ENCODE measurements around the gene SP3.

Gene SP3

GRCh38 chr2:173996766-173997165 is 31.6 kb upstream of the SP3 start:
- DNase-seq (ENCODE audit: low read depth), result no peak

DNA sequence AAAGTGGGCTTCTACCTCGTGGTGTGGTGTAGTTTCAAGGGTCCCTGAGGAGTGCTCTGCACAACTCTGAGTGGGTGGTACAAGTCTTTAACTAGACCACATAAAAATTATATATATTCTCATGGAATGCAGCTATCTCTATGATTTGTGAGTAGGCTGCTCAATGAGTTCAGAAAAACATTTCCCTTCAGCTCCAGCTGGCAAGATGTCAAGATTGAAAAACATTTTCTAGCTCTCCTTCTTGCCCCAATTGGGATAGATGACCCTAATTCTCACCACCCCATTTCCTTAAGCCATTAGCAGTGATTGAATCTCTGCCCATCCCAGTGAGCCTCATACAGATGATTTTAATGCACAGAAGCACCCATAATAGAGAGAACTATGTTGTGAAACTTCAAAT is 28.3 kb upstream of the SP3 start:
- no peak for DNase-seq (ENCODE audit: low read depth)

- DNase-seq (ENCODE audit: low read depth), result no peak
Observed at GRCh38 chr2:173991856-173992588, 26.8 kb upstream of the SP3 start.

- DNase-seq (ENCODE audit: low read depth), result no peak
Observed at GRCh38 chr2:173990970-173991819, 26.0 kb upstream of the SP3 start.

DNA sequence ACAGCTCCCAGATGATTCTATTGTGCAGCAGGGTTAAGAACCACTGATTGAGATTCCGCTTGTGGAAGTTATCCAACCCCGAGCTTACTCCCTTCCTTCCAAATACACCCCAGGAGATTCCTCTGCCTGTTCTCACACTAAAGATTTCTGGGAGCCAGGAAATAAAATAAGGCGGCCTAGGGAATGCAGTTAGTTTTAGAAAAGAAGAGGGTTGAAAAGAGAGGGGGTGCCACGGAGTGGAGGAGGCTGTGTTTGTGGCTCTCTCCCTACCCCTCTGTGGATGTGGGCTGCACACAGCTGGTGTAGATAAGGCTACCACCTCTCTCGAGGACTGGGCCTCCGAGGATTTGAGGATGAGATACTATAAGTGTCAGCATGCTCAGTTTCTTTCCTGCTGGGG is 25.1 kb upstream of the SP3 start:
- DNase-seq (ENCODE audit: low read depth), result no peak

GRCh38 chr2:173989884-173990215 is 24.7 kb upstream of the SP3 start:
- no peak for DNase-seq (ENCODE audit: low read depth)

GRCh38 chr2:173989160-173989883 is 24.1 kb upstream of the SP3 start:
- DNase-seq (ENCODE audit: low read depth), result no peak

DNA sequence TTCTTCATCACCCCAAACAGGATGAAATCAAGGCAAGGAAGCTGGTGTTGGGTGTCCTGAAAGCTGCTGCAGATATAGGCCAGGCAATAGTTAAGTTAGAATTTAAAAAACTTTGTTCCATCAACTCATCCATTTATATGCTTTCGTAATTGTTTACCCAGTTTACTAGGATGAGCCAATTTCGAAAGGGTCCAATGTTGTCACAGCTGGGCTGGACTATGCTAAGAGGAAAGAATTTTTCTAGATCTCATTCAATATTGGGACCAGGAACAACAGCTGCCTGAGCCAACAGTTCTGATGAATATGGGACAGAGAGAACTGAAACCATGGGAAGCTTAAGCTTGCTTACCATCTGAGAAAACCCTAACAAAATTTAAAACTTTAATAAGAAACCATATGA is 21.6 kb upstream of the SP3 start:
- DNase-seq (ENCODE audit: low read depth), result no peak

- DNase-seq (ENCODE audit: low read depth), result no peak
Observed at GRCh38 chr2:173985605-173985992, 20.4 kb upstream of the SP3 start.

DNA sequence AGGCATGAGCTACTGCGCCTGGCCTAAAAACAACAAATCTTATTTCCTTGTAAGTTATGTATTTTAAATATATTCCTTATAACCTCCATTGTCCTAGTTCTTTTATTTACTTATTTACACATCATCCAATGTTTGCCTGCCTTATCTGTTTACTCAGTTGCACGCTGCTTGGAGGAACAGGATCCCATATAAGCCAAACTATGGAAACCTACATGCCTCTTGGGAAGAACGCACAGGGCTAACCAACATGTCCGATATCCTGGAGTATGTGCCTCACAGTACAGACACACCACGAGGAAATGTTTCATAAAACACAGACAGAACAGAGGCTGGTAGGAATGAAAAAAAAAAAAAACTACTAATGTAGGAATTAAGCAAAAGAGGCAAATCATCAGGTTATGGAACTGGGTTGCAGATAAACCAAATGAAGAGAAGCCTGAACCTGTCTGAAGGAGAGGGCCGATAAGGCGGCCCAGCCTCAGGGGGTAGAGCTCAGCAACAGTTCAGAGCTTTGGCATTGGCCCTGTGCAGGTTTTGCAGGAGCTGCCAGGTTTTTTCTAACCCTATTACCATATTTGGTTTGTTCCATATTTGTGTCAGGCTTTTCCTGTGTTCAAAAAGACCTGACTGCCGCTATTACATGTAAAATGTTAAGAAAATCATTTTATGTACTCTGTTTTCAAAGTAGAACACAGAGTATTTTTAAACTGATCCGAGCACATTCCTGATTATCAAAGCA is 19.9 kb upstream of the SP3 start:
- no peak for DNase-seq (ENCODE audit: low read depth)

- DNase-seq (ENCODE audit: low read depth), result no peak
Observed at GRCh38 chr2:173983391-173983871, 18.3 kb upstream of the SP3 start.

DNA sequence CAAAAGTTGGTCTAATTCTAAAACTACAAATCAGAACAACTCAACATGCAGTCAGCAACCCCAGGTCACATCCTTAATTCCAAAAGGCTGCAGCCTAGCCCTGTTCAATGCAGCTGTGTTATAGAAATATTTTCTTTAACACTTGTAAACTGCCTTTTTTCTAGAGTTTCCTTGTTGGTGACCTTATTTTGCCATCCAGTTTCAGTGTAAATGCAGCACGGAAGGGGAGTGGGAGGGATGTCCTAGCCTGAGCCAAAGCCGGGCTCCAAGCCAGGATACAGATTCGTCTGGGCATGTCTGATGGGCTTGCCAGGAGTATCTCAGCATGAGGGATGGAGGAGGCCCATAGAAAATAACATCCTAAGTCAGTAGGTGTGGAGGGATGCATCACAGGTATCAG is 17.7 kb upstream of the SP3 start:
- no peak for DNase-seq (ENCODE audit: low read depth)

DNA sequence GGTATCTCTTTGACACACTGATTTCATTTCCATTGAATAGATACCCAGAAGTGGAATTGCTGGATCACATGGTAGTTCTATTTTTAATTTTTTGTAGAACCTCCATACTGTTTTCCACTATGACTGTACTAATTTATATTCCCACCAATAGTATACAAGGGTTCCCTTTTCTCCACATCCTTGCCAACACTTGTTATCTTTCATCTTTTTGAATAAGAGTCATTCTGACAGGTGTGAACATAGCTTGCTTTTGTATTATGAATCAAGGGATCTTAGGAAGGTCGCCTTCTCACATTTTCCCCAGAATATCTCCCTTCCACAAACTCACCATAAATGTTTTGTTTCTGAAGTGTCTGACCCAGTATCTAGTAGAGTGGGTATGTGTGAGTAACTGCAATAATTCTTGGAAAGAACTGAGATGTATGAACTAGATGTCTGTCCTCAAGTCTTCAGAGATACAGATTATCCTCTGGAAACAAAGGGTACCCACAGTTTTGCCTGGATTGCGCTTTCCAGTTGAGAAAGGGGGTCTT is 17.1 kb upstream of the SP3 start:
- no peak for DNase-seq (ENCODE audit: low read depth)

- DNase-seq (ENCODE audit: low read depth), result no peak
Observed at GRCh38 chr2:173981520-173981919, 16.3 kb upstream of the SP3 start.

GRCh38 chr2:173979751-173980351 is 14.7 kb upstream of the SP3 start:
- DNase-seq (ENCODE audit: low read depth), result no peak

- DNase-seq (ENCODE audit: low read depth), result no peak
Observed at GRCh38 chr2:173978447-173978846, 13.3 kb upstream of the SP3 start.

DNA sequence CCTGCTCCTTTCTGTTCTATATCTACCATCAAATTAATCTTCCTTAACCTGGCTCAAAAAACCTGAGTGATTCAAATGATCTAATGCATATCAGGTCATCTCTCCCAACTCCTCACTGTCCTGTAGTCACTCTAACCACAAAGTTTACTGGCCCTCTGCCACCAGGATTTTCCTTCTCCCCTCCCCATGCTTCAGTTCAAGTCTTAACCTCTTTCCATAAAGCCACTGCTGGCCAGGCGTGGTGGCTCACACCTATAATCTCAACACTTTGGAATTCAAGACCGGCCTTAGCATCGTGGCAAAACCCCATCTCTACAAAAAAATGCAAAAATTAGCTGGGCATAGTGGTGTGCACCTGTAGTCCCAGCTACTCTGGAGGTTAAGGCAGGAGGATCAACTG is 7.5 kb upstream of the SP3 start:
- DNase-seq (ENCODE audit: low read depth), result no peak

- DNase-seq (ENCODE audit: low read depth), result no peak
Observed at GRCh38 chr2:173972165-173972564, 7.0 kb upstream of the SP3 start.

DNA sequence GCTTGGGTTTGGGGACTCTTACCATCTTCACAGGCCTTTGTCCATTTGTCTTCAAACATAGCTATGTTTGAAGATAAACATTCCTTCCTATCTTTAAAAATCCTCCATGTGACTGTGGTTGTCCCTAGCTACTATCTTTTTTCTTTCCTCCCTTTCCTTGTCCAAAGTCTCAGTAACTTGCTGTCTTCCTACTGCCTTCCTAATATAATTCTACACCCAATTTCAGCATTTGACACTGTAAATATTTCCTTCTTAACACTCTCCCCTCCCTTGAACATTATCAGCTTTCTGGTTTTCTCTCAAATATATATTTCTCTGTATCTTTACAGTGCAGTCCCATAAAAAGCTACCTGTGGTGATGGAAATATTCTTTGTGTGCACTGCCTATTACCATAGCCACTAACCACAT is 5.3 kb upstream of the SP3 start:
- DNase-seq (ENCODE audit: low read depth), result no peak

DNA sequence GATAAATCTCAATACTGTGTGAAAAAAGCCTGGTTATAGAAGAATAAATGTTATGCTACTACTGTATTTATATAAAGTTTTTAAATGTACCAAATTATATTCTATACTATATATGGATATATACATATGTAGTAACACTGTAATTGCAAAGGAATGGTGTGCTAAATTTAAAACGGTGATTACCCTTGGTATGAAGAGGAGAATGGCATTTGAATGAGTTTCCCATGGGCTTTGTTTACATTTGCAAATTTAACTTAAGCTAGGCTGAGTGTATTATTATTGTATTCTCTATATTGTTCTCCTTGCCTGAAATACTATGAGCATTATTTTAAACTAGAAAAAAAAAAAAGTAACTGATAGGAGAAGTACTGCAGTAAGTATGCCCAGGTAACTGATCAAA is 4.7 kb upstream of the SP3 start:
- DNase-seq (ENCODE audit: low read depth), result no peak

DNA sequence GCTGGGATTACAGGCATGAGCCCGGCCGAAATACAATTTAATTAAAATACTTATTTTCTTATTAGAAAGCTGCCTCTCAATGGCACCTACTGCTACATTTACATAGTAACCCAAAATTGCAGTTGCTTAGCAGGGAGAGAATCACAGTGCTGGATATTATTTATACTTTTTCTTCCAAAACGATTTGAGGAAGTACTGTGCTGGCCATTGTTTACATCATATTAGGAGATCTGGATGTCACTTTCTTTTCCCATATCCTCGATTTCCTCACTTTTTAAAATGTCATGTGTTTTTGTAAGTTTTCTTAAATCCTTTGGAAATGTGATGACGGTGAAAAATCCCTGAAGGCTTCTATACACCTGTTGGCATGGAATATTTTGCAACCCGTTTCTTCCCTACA is 3.4 kb upstream of the SP3 start:
- no peak for DNase-seq (ENCODE audit: low read depth)

All from stimulated activated CD8-positive, alpha-beta memory T cell treated with anti-CD3 and anti-CD28 coated beads, Interleukin-12 subunit alpha, Interleukin-12 subunit beta, amount 100 ng/mL, for 1 hour (primary cell).